Endodermal cell (in vitro differentiated cells): ENCODE data around the gene SLC24A4. TPM values are rescaled to one million over a fixed set of nuclear protein-coding genes. Genes with fewer than 3 reads are reported as not detected.

Source experiments
- DNase-seq: peaks from one replicate; pipeline ENCODE4 v3.0.0-alpha.2; 2017
- H3K27ac ChIP-seq: 2 replicates; pipeline ENCODE4 v1.5.1; 2013; ENCODE audit warnings: mild to moderate bottlenecking, low read depth, low read length, moderate library complexity
- H3K27me3 ChIP-seq: 2 replicates; pipeline ENCODE4 v1.6.1; 2013; ENCODE audit warnings: mild to moderate bottlenecking, low read length, moderate library complexity; ENCODE audit not compliant: insufficient read depth, control insufficient read depth, poor library complexity, severe bottlenecking
- H3K36me3 ChIP-seq: 2 replicates; pipeline ENCODE4 v1.7.0; 2013; ENCODE audit warnings: mild to moderate bottlenecking, low read length, moderate library complexity; ENCODE audit not compliant: control insufficient read depth, insufficient read depth
- H3K4me1 ChIP-seq: one replicate; pipeline ENCODE4 v1.7.0; 2013; ENCODE audit warnings: low read length; ENCODE audit not compliant: control insufficient read depth, insufficient read depth
- H3K4me3 ChIP-seq: 2 replicates; pipeline ENCODE4 v1.5.1; 2013; ENCODE audit warnings: mild to moderate bottlenecking, low read length, moderate library complexity
- H3K9ac ChIP-seq: 2 replicates; pipeline ENCODE4 v1.6.1; 2013; ENCODE audit warnings: mild to moderate bottlenecking, low read length, moderate library complexity; ENCODE audit not compliant: poor library complexity, severe bottlenecking; ENCODE audit errors: extremely low read depth
- H3K9me3 ChIP-seq: 2 replicates; pipeline ENCODE4 v1.6.1; 2013; ENCODE audit warnings: mild to moderate bottlenecking, low read length, moderate library complexity; ENCODE audit not compliant: control insufficient read depth
- H3K27ac Mint-ChIP-seq: 2 replicates; pipeline ENCODE4 v1.8.0; 2020; ENCODE audit warnings: mixed read lengths
- H3K27me3 Mint-ChIP-seq: 2 replicates; pipeline ENCODE4 v1.8.0; 2021; ENCODE audit warnings: mild to moderate bottlenecking, mixed read lengths; ENCODE audit not compliant: insufficient read depth
- H3K36me3 Mint-ChIP-seq: 2 replicates; pipeline ENCODE4 v1.8.0; 2020; ENCODE audit warnings: low read depth, mixed read lengths
- H3K4me1 Mint-ChIP-seq: 2 replicates; pipeline ENCODE4 v1.8.0; 2020; ENCODE audit warnings: mixed read lengths
- H3K4me3 Mint-ChIP-seq: 2 replicates; pipeline ENCODE4 v1.8.0; 2020; ENCODE audit warnings: mild to moderate bottlenecking, moderate library complexity, mixed read lengths
- H3K9me3 Mint-ChIP-seq: 2 replicates; pipeline ENCODE4 v1.8.0; 2020; ENCODE audit warnings: mild to moderate bottlenecking, mixed read lengths
- WGBS, 2 experiments: methylation state at CpG; one replicate each; pipeline versions ENCODE4 v1.1.5 to v1.1.7; 2013; ENCODE audit warnings: missing lambda C conversion rate in 2 of 2, mixed read lengths in 1 of 2; ENCODE audit not compliant: insufficient coverage in 1 of 2, insufficient read length in 1 of 2; 5-methylcytosine and 5-hydroxymethylcytosine counted together
- total RNA-seq, 2 donors: library from RNA; stranded (reverse); fragmentation: NEBNext Ultra II Directional in 1 of 2; extraction: Animal tissue kit (Norgen Biotek cat#: 25700) in 1 of 2; gene quantifications; 2 replicates in 1 of 2; 3 replicates in 1 of 2; pipeline ENCODE4 v1.2.1, GENCODE V29; 2021
- TF ChIP-seq, protein P1 (sequence below): fragments of 200-600 bp; sonication (generic); conservative IDR thresholded peaks from 2 replicates; pipeline ENCODE4 v1.5.0; 2021; ENCODE audit warnings: antibody characterized with exemption, mild to moderate bottlenecking

SLC24A4 gene
- total RNA-seq, 2 donors from 2014 or later: 0.09 to 0.29 TPM

- Mint-ChIP-seq H3K36me3 (no peaks in the 10 kb centered on the region), H3K27me3 (peaks cover 2% of the 10 kb centered on the region), H3K4me3 (no peak overlapping the region), H3K9me3 (no peaks in the 10 kb centered on the region), H3K27ac (no peak overlapping the region), H3K4me1 (no peaks in the 10 kb centered on the region)
- TF ChIP-seq, protein P1, sequence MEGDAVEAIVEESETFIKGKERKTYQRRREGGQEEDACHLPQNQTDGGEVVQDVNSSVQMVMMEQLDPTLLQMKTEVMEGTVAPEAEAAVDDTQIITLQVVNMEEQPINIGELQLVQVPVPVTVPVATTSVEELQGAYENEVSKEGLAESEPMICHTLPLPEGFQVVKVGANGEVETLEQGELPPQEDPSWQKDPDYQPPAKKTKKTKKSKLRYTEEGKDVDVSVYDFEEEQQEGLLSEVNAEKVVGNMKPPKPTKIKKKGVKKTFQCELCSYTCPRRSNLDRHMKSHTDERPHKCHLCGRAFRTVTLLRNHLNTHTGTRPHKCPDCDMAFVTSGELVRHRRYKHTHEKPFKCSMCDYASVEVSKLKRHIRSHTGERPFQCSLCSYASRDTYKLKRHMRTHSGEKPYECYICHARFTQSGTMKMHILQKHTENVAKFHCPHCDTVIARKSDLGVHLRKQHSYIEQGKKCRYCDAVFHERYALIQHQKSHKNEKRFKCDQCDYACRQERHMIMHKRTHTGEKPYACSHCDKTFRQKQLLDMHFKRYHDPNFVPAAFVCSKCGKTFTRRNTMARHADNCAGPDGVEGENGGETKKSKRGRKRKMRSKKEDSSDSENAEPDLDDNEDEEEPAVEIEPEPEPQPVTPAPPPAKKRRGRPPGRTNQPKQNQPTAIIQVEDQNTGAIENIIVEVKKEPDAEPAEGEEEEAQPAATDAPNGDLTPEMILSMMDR: no peak
- Histone ChIP-seq H3K4me3 (no peak overlapping the region), H3K9me3 (no peaks in the 10 kb centered on the region), H3K4me1 (no peaks in the 10 kb centered on the region), H3K36me3 (no peaks in the 10 kb centered on the region), H3K27ac (no peak overlapping the region), H3K27me3 (no peaks in the 10 kb centered on the region), H3K9ac (no peak overlapping the region)
- no peak for DNase-seq
- WGBS, 2 experiments: 93 to 99% methylated on average over 10 of the region's 10 CpGs
Measured at GRCh38 chr14:92492258-92492657, 169.3 kb downstream of the SLC24A4 start.

DNA sequence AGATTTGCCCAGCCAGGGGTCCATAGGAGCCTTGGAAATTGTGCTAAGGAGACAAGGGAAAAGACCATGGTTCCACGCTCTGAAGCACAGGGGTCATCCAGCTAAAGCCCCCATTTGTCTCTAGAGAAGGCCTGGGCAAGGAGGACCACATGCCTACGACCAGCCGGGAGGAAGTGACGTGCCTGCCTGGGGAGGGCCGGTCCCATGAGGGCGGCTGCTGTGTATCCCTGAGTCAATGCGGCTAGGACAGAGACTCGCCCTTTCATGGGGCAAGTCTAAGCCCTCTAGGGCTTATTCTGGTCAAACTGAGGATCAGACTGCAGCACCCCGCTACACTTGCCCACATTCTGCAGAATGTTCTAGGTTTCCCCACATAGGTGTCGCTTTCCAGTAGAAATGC, 170.1 kb downstream of the SLC24A4 start:
- Histone ChIP-seq H3K27ac (no peak overlapping the region), H3K4me3 (no peak overlapping the region), H3K4me1 (no peaks in the 10 kb centered on the region), H3K9me3 (no peaks in the 10 kb centered on the region), H3K9ac (no peak overlapping the region), H3K36me3 (no peaks in the 10 kb centered on the region), H3K27me3 (no peaks in the 10 kb centered on the region)
- Mint-ChIP-seq H3K27ac (no peak overlapping the region), H3K9me3 (no peaks in the 10 kb centered on the region), H3K27me3 (peaks cover 2% of the 10 kb centered on the region), H3K36me3 (no peaks in the 10 kb centered on the region), H3K4me3 (no peak overlapping the region), H3K4me1 (no peaks in the 10 kb centered on the region)
- TF ChIP-seq, protein P1: no peak
- WGBS, 2 experiments: 93% methylated on average over 9 to 10 of the region's 10 CpGs
- DNase-seq: no peak

- DNase-seq: no peak
- Mint-ChIP-seq H3K36me3 (no peaks in the 10 kb centered on the region), H3K27me3 (peaks cover 2% of the 10 kb centered on the region), H3K27ac (no peak overlapping the region), H3K9me3 (no peaks in the 10 kb centered on the region), H3K4me3 (no peak overlapping the region), H3K4me1 (no peaks in the 10 kb centered on the region)
- Histone ChIP-seq H3K9me3 (no peaks in the 10 kb centered on the region), H3K27ac (no peak overlapping the region), H3K4me1 (no peaks in the 10 kb centered on the region), H3K9ac (no peak overlapping the region), H3K4me3 (no peak overlapping the region), H3K36me3 (no peaks in the 10 kb centered on the region), H3K27me3 (no peaks in the 10 kb centered on the region)
- TF ChIP-seq, protein P1: no peak
- 86 to 88% methylated on average over 8 to 16 of the region's 16 CpGs for WGBS, 2 experiments
Measured at GRCh38 chr14:92493492-92493891, 170.5 kb downstream of the SLC24A4 start.
